GM12801 (cell line): ENCODE data around the gene FOXP1.

Experiments
- TF ChIP-seq, protein P1 (sequence below): IDR thresholded peaks from one replicate; pipeline ENCODE4 v1.5.1; 2011; ENCODE audit warnings: control low read depth; ENCODE audit not compliant: insufficient read length; ENCODE audit errors: extremely low read depth

The FOXP1 gene

DNA sequence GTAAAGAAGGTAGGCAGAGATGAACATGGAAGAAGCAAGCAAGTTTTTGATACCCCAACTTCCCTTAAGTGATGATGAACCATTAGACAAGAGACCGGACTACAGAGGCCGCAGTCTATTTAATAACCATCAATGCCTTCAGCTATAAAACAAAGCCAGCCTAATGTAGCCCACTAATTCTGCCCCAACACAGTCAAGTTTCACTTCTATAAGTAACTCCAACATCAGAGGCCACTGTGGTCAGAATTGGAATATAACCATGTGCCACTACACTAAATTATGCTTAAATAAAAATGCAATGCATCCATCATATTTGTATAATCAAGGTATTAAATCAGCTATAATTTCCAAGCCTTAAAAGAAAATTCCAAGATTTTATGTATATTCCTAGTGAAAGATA is 234.7 kb downstream of the FOXP1 start:
- TF ChIP-seq, protein P1, sequence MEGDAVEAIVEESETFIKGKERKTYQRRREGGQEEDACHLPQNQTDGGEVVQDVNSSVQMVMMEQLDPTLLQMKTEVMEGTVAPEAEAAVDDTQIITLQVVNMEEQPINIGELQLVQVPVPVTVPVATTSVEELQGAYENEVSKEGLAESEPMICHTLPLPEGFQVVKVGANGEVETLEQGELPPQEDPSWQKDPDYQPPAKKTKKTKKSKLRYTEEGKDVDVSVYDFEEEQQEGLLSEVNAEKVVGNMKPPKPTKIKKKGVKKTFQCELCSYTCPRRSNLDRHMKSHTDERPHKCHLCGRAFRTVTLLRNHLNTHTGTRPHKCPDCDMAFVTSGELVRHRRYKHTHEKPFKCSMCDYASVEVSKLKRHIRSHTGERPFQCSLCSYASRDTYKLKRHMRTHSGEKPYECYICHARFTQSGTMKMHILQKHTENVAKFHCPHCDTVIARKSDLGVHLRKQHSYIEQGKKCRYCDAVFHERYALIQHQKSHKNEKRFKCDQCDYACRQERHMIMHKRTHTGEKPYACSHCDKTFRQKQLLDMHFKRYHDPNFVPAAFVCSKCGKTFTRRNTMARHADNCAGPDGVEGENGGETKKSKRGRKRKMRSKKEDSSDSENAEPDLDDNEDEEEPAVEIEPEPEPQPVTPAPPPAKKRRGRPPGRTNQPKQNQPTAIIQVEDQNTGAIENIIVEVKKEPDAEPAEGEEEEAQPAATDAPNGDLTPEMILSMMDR = no peak

DNA sequence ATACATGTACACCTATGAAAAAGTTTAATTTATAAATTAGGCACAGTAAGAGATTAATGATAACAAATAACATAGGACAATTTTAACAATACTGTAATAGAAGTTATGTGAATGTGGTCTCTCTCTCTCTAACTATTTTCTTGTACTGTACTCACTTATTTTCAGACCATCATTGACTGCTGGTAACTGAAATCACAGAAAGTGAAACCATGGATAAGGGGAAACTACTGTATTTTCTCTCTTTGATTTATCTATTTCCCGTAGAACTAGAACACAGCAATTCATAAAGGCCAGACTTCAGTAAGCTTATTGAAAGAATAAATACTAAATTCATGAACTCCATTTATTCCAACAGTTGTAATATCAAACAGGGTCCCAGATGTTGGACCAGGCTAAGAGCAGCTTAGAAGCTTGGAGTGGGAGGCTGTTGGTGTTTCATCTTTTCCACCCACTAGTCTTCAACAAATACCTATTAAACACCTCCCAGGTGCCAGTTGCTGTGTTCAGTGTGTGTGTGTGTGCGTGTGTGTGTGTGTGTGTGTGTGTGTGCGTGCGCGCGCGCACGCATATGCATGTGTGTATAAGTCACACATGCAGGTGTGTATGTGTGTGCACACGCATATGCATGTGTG is 235.4 kb downstream of the FOXP1 start:
- TF ChIP-seq, protein P1 = no peak

GRCh38 chr3:71346061-71346460 is 237.5 kb downstream of the FOXP1 start:
- TF ChIP-seq, protein P1 = no peak

GRCh38 chr3:71345429-71346040 is 238.0 kb downstream of the FOXP1 start:
- TF ChIP-seq, protein P1 = no peak

GRCh38 chr3:71341721-71342120 is 241.8 kb downstream of the FOXP1 start:
- TF ChIP-seq, protein P1 = no peak

DNA sequence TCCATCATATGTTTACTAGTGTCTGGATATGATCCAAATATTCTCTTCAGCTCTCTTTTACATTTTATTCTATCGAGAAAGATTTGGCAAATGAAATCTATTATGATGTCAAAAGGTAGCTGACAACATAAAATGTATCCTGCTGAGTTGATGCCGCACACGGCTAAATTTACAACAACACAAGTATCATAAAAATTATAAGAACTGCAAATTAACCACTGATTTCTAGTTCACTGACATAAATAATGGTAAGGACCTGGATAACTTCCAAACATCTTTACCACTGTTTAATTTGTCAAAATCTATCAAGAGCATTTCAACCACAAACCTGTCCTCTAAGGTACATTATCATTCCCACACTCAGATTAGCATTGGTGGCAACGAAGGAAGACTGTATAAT is 244.5 kb downstream of the FOXP1 start:
- TF ChIP-seq, protein P1 = no peak

- TF ChIP-seq, protein P1 = no peak
Measured at GRCh38 chr3:71332813-71333212, 250.7 kb downstream of the FOXP1 start.
